ENCODE data around the gene FRG2C.
"Not testable (repeated sequence)": the region's sequence is repeated elsewhere in the genome, so short reads cannot be mapped to it uniquely, and the experiment has no call there.

FRG2C gene

GRCh38 chr3:75664028-75664427 is at the start of gene FRG2C:
FRG2C (plus strand) TSS chr3:75664328; CDS start chr3:75664380, 52 bp downstream.
- not testable (repeated sequence) for DNase-seq

GRCh38 chr3:75618666-75619305 is 45.3 kb upstream of the FRG2C start:
- peak; percentile 8 for DNase-seq

GRCh38 chr3:75619481-75620031 is 44.6 kb upstream of the FRG2C start:
- DNase-seq = peak; percentile 7

GRCh38 chr3:75621772-75622171 is 42.4 kb upstream of the FRG2C start:
- DNase-seq = not testable (repeated sequence)

DNA sequence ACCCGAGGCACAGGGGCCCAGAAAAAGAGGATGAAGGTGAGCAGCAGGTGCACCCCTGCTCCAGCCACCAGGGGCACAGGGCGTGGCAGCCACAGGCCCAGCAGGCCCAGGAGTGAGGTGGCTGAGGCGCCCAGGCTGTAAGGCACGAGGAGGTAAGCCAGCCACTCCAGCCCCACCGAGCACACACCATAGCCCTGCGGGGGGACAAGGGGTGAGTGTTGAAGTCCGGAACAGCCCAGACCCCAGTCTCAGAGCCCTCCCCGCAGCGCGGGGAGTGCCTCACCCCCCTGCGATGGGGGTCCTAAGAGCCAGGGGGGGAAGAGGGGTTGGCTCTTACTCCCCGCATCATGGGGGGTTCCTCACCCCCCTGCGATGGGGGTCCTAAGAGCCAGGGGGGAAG is 40.5 kb upstream of the FRG2C start:
- DNase-seq = not testable (repeated sequence)

DNA sequence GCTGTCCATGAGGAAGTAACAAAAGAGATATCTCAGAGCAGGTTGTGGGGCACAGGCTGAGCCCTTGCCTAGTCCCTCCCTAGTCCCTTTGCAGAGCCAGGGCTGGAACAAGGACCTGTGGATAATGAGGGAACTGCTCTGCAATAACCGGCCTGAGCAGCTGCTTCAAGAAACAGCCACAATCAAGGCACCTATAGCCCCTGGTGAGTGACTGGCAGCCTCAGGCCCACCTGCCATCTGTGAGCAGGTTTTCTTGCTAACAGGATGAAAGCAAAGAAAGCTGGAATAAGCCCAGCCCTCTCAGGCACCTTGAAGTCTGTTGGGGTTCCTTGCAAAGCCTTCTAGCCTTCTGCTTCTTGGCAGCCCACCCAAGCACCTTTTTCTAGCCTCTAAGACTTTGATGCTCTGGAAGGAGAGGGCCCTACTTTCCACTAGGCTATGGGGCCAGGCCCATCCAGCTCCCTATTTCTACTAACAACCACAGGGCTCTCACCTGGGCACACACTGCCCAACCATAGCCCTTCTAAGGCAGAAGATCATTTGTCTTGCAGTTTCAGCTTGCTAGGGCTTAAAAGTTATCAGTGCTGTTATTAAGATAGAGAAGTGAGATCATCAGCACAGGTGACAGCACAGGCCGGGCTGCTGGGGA is 33.1 kb upstream of the FRG2C start:
- DNase-seq = not testable (repeated sequence)

DNA sequence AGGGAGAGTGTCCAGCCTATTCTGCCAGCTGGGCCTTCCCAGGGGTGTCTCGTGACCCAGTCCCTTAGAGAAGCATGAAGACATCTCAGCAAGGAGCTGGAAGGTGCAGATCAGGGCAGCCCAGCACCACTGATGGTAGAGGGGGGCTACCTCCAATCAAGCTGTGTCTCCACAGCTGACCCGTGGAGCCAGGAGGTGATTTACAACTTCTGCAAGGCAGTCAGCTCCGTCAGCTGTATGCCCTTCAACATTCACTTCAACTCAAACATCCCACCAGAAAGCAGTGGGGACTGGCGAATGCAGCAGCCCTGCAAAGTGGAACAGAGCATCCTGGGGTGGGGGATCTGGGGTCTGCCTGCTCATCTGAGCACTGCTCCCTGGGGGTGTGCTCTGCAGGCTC is 32.6 kb upstream of the FRG2C start:
- no peak for DNase-seq

DNA sequence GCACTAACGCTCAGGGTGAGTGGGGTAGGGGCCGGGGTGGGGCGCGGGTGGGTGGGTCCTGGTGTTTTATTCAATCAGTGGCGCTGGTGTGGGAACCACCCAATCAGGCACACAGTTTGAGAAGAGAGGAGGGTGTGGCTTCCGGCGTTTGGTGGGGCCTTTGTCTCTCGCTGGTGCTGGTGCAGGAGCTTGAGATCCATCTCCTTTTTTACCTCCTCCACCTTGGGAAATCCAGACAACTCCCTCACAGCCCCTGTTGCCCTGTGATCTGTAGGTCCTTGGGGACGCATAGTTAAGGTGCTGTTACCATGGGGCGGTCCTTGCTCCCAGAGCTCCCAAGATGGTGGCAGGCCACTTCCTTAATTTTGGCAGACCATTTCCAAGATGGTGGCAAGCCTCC is 25.2 kb upstream of the FRG2C start:
- not testable (repeated sequence) for DNase-seq

- DNase-seq = not testable (repeated sequence)
Measured at GRCh38 chr3:75641107-75641517, 23.0 kb upstream of the FRG2C start.

GRCh38 chr3:75643031-75643800 is 20.9 kb upstream of the FRG2C start:
- not testable (repeated sequence) for DNase-seq

DNA sequence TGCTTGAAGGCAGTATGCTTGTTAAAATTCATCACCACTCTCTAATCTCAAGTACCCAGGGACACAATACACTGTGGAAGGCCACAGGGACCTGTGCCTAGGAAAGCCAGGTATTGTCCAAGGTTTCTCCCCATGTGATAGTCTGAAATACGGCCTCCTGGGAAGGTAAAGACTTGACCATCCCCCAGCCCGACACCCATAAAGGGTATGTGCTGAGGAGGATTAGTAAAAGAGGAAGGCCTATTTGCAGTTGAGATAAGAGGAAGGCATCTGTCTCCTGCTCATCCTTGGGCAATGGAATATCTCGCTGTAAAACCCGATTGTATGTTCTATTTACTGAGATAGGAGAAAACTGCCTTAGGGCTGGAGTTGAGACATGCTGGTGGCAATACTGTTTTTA is 18.6 kb upstream of the FRG2C start:
- not testable (repeated sequence) for DNase-seq

DNA sequence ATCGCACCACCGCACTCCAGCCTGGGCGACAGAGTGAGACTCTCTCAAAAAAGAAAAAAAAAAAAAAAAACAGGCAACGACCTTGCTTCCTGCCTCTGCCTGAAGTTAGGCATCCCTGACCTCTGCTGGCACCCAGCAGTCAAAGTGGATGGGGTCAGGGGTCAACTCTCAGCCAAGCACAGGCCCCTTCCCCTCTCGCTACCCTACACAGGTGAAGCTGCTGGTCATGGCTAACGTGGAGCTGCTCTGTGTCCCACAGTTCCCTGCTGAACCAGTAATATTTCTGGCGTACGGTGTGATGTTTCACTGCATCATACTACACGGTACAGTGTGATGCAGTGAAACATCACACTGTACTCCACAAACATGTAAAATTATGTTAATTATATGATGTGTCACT is 13.9 kb upstream of the FRG2C start:
- no peak for DNase-seq

DNA sequence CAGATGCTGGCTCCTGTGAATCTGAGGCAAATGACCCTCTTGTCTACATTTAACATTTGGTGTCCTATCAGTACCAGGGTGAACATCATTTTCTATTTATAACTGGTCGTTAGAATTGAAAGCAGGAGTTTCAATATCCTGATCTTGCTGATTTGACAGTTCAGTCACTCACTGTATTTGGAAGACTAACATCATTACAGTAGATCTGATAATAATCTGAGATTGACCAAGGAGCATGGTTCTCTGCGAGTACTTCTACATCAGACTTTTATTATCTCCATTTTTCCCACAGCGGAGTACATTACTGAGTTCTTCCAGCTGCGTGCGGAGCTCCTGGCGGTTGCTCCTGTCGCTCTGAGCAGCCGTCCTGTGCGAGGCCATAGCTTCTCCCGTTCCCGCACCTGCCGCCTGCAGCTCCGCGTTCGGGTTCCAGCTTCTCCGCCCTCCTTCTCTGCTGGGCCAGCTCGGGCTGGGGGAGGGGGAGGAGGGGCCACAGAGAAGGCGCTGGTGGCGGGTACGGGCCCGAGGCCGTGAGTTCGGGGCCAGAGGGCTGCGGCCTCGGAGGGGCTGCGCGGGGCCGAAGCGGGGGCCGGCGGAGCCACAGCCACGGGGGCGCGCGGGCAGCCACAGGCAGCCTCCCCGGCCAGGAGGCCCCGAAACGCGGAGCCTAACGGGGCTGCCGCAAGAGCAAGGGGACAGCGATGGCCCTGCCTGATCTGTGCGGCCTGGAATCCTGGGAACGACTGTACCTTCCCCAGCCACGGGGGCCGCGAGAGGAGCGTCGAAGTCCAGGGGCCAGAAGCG is 8.8 kb upstream of the FRG2C start:
- not testable (repeated sequence) for DNase-seq

DNA sequence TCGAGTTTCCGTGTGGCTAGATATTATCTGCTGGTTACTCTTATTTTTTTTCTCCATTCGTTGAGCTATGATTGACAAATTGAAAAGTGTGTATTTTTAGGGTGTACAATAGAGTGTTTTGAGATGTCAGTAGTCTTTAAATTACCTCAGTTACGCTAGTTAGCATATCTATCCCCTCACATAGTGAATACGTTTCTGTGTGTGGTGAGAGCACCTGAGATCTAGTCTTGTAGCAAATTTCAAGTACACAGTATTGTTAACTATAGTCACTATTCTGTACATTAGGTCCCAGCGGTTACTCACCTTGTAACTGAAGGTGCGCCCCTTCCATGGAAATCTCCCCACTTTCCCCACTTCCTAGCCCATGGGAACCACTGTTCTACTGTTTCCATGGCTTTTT is 8.2 kb upstream of the FRG2C start:
- DNase-seq = not testable (repeated sequence)

GRCh38 chr3:75658411-75659107 is 5.6 kb upstream of the FRG2C start:
- not testable (repeated sequence) for DNase-seq

DNA sequence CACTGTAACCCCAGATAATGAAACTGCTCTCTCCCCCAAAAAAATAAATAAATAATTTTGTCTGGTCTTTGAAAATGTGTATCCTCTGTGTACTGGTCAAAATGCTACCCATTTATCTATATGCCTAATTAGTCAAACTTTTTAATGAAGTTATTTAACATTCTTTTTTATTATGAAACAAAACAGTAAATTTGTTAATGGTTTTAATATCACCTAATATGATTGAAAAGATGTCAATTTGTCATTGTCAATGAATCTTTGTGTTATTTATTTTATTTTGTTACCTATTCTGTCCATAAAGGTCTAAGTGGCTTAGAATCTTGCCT is 5.1 kb upstream of the FRG2C start:
- DNase-seq = not testable (repeated sequence)

- not testable (repeated sequence) for DNase-seq
Measured at GRCh38 chr3:75665626-75666025, 1.5 kb downstream of the FRG2C start.

GRCh38 chr3:75667757-75668701 is 3.9 kb downstream of the FRG2C start:
- DNase-seq = not testable (repeated sequence)

DNA sequence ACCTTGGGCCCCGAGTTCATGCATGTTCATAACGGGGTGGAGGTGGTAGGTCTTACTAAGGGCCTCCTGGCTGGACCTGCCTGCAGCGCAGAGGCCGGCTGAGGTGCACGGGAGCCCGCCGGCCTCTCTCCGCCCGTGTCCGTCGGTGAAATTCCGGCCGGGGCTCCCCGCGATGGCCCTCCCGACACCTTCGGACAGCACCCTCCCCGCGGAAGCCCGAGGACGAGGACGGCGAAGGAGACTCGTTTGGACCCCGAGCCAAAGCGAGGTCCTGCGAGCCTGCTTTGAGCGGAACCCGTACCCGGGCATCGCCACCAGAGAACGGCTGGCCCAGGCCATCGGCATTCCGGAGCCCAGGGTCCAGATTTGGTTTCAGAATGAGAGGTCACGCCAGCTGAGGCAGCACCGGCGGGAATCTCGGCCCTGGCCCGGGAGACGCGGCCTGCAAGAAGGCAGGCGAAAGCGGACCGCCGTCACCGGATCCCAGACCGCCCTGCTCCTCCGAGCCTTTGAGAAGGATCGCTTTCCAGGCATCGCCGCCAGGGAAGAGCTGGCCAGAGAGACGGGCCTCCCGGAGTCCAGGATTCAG is 4.7 kb downstream of the FRG2C start:
- DNase-seq = not testable (repeated sequence)

All from NCI-H69 (cell line).